Chondrocyte (in vitro differentiated cells): ENCODE results near the gene AFF3. TPM values are rescaled to one million over a fixed set of nuclear protein-coding genes. Genes with fewer than 3 reads are reported as not detected.
A peak's percentile ranks its signal among the peaks of the same experiment; 100 is the strongest.
"Not testable (repeated sequence)": the region's sequence is repeated elsewhere in the genome, so short reads cannot be mapped to it uniquely, and the experiment has no call there.

Experiments
- DNase-seq: peaks from one replicate; pipeline ENCODE4 v3.0.0; 2021; ENCODE audit warnings: mixed read lengths, low spot score
- H3K27ac Mint-ChIP-seq: one replicate; pipeline ENCODE4 v1.8.0; 2021; ENCODE audit warnings: mild to moderate bottlenecking, moderate library complexity, mixed read lengths; ENCODE audit not compliant: unreplicated experiment
- H3K27me3 Mint-ChIP-seq: 2 replicates; pipeline ENCODE4 v1.8.0; 2021; ENCODE audit warnings: low read depth, mixed read lengths
- H3K36me3 Mint-ChIP-seq: 2 replicates; pipeline ENCODE4 v1.8.0; 2021; ENCODE audit warnings: low read depth, mixed read lengths
- H3K4me1 Mint-ChIP-seq: 2 replicates; pipeline ENCODE4 v1.8.0; 2021; ENCODE audit warnings: low read depth, mild to moderate bottlenecking, mixed read lengths
- H3K4me3 Mint-ChIP-seq: one replicate; pipeline ENCODE4 v1.8.0; 2021; ENCODE audit warnings: mild to moderate bottlenecking, moderate library complexity, mixed read lengths; ENCODE audit not compliant: unreplicated experiment
- H3K9me3 Mint-ChIP-seq: 2 replicates; pipeline ENCODE4 v1.8.0; 2021; ENCODE audit warnings: low read depth, mixed read lengths
- total RNA-seq: library from RNA; stranded (reverse); gene quantifications from 3 replicates; pipeline ENCODE4 v1.2.1, GENCODE V29; 2021
- TF ChIP-seq, protein P1 (sequence below): fragments of 200-600 bp; sonication (generic); IDR thresholded peaks from 2 replicates; pipeline ENCODE4 v1.5.0; 2021; ENCODE audit warnings: antibody characterized with exemption, mild to moderate bottlenecking, moderate library complexity

AFF3 gene
- total RNA-seq, 1 donor from 2014 or later = 127 TPM

- no peak for DNase-seq
- Mint-ChIP-seq H3K9me3 (no peaks in the 10 kb centered on the region), H3K4me1 (peaks cover 12% of the 10 kb centered on the region), H3K36me3 (peaks cover 18% of the 10 kb centered on the region), H3K27me3 (no peaks in the 10 kb centered on the region), H3K4me3 (no peak overlapping the region), H3K27ac (no peak overlapping the region)
- TF ChIP-seq, protein P1, sequence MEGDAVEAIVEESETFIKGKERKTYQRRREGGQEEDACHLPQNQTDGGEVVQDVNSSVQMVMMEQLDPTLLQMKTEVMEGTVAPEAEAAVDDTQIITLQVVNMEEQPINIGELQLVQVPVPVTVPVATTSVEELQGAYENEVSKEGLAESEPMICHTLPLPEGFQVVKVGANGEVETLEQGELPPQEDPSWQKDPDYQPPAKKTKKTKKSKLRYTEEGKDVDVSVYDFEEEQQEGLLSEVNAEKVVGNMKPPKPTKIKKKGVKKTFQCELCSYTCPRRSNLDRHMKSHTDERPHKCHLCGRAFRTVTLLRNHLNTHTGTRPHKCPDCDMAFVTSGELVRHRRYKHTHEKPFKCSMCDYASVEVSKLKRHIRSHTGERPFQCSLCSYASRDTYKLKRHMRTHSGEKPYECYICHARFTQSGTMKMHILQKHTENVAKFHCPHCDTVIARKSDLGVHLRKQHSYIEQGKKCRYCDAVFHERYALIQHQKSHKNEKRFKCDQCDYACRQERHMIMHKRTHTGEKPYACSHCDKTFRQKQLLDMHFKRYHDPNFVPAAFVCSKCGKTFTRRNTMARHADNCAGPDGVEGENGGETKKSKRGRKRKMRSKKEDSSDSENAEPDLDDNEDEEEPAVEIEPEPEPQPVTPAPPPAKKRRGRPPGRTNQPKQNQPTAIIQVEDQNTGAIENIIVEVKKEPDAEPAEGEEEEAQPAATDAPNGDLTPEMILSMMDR = no peak
These were observed 194.4 kb downstream of the AFF3 start for GRCh38 chr2:99948010-99948409.

DNA sequence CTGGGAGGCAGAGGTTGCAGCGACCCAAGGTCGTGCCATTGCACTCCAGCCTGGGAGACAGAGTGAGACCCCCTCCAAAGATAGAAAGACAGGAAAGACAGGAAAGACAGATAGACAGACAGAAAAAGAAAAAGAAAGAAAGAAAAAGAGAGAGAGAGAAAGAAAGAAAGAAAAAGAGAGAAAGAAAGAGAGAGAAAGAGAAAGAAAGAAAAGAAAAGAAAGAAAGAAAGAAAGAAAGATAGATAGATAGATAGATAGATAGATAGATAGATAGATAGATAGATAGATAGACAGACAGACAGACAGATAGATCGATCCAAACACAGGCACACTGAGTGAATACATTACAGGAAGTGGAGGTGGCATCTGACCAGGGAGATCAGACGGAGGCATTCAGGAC is 195.0 kb downstream of the AFF3 start:
- H3K27me3 Mint-ChIP-seq, H3K27ac Mint-ChIP-seq, H3K9me3 Mint-ChIP-seq, DNase-seq, H3K4me3 Mint-ChIP-seq: not testable (repeated sequence)
- peaks cover 20% of the 10 kb centered on the region for H3K36me3 Mint-ChIP-seq
- peaks cover 12% of the 10 kb centered on the region for H3K4me1 Mint-ChIP-seq

GRCh38 chr2:99944019-99944418 is 198.4 kb downstream of the AFF3 start:
- peaks cover 22% of the 10 kb centered on the region for H3K36me3 Mint-ChIP-seq
- TF ChIP-seq, protein P1 = no peak

DNA sequence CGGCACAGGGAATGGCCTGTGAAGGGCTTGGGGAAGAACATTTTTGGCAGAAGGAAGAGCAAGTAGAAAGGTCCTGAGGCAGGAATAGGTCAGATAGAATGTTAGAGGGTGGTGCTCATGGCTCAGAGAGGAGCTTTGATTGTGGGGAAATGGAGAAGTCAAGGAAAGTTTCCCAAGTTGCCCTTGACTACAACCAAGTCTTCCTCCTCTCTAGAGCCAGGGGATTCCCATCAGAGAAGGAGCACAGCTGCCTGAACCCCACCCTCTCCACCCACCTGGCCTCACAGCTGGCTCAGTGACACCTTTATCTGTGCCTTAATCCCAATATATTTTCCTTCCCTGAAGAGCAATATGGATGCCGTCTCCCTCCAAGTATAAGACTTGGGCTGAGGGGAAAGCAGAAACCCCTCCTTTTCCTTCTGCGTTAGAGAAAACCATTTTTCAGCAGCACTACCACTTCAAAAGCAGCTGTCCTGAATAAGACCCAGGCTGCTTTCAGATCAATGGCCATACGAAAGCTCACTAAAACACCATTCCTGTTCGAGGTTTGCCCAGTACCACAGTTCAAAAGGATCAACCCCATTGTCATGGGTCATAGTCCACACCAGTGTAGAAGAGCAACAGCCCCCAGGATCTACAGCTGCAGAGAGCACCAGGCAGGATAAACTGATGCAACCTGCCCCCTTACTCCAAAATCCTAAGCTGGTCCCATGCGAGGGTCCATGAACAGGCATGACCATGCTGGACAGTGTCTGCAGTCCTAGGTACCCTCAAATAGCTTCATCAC is 199.6 kb downstream of the AFF3 start:
- TF ChIP-seq, protein P1 = no peak
- Mint-ChIP-seq H3K4me3 (no peak overlapping the region), H3K27ac (peak overlapping the region; percentile 1), H3K4me1 (peaks cover 38% of the 10 kb centered on the region), H3K27me3 (no peaks in the 10 kb centered on the region), H3K36me3 (peaks cover 20% of the 10 kb centered on the region), H3K9me3 (peaks cover 3% of the 10 kb centered on the region)
- no peak for DNase-seq

More at GRCh38 chr2:99944019-99944418, 198.4 kb downstream of the AFF3 start:
- Mint-ChIP-seq H3K4me3 (no peak overlapping the region), H3K27me3 (no peaks in the 10 kb centered on the region), H3K9me3 (peaks cover 3% of the 10 kb centered on the region), H3K27ac (no peak overlapping the region), H3K4me1 (peaks cover 38% of the 10 kb centered on the region)
- no peak for DNase-seq

GRCh38 chr2:99940963-99941362 is 201.4 kb downstream of the AFF3 start:
- no peak overlapping the region for H3K4me3 Mint-ChIP-seq
- DNase-seq = no peak
- H3K9me3 Mint-ChIP-seq = peaks cover 3% of the 10 kb centered on the region
- H3K4me1 Mint-ChIP-seq = peaks cover 33% of the 10 kb centered on the region
- no peaks in the 10 kb centered on the region for H3K27me3 Mint-ChIP-seq
- TF ChIP-seq, protein P1 = no peak
- peak overlapping the region; percentile 78 for H3K27ac Mint-ChIP-seq
- peaks cover 17% of the 10 kb centered on the region for H3K36me3 Mint-ChIP-seq

GRCh38 chr2:99939135-99939534 is 203.3 kb downstream of the AFF3 start:
- Mint-ChIP-seq H3K4me1 (peaks cover 33% of the 10 kb centered on the region), H3K27me3 (no peaks in the 10 kb centered on the region), H3K4me3 (no peak overlapping the region), H3K9me3 (peaks cover 3% of the 10 kb centered on the region), H3K36me3 (peaks cover 19% of the 10 kb centered on the region), H3K27ac (no peak overlapping the region)
- TF ChIP-seq, protein P1 = no peak
- DNase-seq = no peak
